HL-60 (cell line): ENCODE data around the gene MRPL58.

Experiments used
- DNase-seq, 2 experiments: peaks; one replicate each; pipeline ENCODE4 v3.0.0-alpha.2; 2010 to 2020; ENCODE audit warnings: low read depth in 1 of 2, low spot score in 1 of 2
- H3K27ac ChIP-seq: fragments of 250-450 bp; sonication (Bioruptor Pico); replicated peaks from 2 replicates; pipeline ENCODE4 v1.5.1; 2020; ENCODE audit warnings: mild to moderate bottlenecking, moderate library complexity
- H3K27me3 ChIP-seq: fragments of 250-450 bp; sonication (Bioruptor Pico); 2 replicates; pipeline ENCODE4 v1.5.1; 2021; ENCODE audit warnings: mild to moderate bottlenecking, moderate library complexity; ENCODE audit not compliant: insufficient read depth, poor library complexity, severe bottlenecking
- H3K4me3 ChIP-seq: replicated peaks from 2 replicates; pipeline ENCODE4 v1.5.1; 2011; ENCODE audit warnings: mild to moderate bottlenecking, control low read depth, low read length; ENCODE audit not compliant: insufficient read depth
- GABPA ChIP-seq: IDR thresholded peaks from 2 replicates; pipeline ENCODE4 v1.6.1; 2012; ENCODE audit warnings: low read depth
- POLR2AphosphoS5 ChIP-seq: IDR thresholded peaks from 2 replicates; pipeline ENCODE4 v1.6.1; 2012; ENCODE audit warnings: low read depth
- SPI1 ChIP-seq: IDR thresholded peaks from 2 replicates; pipeline ENCODE4 v1.6.1; 2012; ENCODE audit warnings: low read depth, mild to moderate bottlenecking, borderline replicate concordance
- TF ChIP-seq, protein P1 (sequence below): IDR thresholded peaks from one replicate; pipeline ENCODE4 v1.5.1; 2011; ENCODE audit warnings: low read length, control low read depth, inconsistent platforms; ENCODE audit not compliant: insufficient read depth
- TF ChIP-seq, protein P2 (sequence below): IDR thresholded peaks from 2 replicates; pipeline ENCODE4 v1.6.1; 2012; ENCODE audit warnings: low read depth; ENCODE audit not compliant: insufficient replicate concordance

MRPL58 gene

DNA sequence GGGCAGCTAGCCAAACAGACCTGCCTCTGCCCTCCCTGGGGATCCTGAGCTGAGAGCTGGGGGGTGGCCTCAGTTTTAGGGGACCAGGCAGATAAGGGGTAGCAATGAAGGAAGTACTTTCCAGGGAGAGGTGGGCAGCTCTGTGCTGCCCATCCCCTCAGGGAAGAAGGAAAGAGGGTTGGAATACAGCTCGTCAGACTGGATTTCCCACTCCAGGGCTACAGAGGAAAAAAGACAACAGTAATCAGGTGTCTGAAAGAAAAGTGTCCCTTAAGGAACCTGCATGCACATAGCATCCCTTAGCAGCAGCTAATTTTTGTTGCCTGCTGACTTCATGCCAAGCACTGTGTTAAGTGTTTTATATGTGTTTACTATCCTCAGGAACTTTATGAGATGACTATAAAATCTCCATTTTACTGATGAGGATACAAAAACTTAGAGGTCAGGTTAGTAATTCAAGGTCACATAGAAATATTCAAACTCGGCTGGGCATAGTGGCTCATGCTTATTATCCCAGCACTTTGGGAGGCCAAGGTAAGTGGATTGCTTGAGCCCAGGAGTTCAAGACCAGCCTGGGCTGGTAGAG is 3.2 kb upstream of the MRPL58 start:
- Histone ChIP-seq H3K27me3 (no peaks in the 10 kb centered on the region), H3K27ac (no peak overlapping the region)

DNA sequence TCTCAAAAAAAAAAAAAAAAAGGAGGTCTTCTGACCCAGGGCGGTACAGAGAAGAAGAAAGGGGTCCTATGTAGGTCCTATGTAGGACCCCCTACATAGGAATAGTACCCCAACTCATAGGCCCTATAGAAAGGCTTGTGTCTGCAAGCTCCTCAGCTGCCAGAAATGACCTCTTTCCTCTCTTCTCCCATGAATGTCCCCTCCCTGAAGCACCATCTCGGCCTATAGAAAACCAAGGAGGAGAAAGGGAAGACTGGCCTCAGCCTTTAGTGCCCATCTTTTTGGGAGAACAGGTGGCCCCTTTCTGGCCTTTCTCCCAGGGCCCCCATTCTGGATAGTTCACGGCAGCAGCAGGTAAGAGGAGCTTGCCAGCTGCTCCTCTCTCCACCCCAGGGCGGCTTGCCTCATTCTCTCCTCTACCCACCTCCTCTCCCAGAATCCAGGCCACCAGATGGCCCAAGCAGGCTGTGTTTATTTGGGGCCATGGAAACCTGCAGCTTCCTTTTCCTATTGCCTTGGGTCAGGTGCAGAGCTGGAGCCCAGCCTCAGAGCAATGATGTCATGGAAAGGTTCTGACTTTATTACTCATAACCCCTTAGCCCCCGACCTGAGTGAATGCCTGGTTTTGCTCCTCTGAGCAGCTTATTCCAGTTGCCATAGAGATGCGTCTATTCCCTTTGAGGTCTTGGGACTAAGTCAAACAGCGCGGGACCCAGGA is 1.6 kb upstream of the MRPL58 start:
- no peak overlapping the region for H3K27ac ChIP-seq
- DNase-seq = peak; percentile 33 to 81
- H3K4me3 ChIP-seq = no peak overlapping the region
- no peaks in the 10 kb centered on the region for H3K27me3 ChIP-seq
- TF ChIP-seq POLR2AphosphoS5 = no peak
- no peak for TF ChIP-seq GABPA
- TF ChIP-seq, protein P1, sequence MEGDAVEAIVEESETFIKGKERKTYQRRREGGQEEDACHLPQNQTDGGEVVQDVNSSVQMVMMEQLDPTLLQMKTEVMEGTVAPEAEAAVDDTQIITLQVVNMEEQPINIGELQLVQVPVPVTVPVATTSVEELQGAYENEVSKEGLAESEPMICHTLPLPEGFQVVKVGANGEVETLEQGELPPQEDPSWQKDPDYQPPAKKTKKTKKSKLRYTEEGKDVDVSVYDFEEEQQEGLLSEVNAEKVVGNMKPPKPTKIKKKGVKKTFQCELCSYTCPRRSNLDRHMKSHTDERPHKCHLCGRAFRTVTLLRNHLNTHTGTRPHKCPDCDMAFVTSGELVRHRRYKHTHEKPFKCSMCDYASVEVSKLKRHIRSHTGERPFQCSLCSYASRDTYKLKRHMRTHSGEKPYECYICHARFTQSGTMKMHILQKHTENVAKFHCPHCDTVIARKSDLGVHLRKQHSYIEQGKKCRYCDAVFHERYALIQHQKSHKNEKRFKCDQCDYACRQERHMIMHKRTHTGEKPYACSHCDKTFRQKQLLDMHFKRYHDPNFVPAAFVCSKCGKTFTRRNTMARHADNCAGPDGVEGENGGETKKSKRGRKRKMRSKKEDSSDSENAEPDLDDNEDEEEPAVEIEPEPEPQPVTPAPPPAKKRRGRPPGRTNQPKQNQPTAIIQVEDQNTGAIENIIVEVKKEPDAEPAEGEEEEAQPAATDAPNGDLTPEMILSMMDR = no peak
- TF ChIP-seq SPI1 = no peak
- TF ChIP-seq, protein P2, sequence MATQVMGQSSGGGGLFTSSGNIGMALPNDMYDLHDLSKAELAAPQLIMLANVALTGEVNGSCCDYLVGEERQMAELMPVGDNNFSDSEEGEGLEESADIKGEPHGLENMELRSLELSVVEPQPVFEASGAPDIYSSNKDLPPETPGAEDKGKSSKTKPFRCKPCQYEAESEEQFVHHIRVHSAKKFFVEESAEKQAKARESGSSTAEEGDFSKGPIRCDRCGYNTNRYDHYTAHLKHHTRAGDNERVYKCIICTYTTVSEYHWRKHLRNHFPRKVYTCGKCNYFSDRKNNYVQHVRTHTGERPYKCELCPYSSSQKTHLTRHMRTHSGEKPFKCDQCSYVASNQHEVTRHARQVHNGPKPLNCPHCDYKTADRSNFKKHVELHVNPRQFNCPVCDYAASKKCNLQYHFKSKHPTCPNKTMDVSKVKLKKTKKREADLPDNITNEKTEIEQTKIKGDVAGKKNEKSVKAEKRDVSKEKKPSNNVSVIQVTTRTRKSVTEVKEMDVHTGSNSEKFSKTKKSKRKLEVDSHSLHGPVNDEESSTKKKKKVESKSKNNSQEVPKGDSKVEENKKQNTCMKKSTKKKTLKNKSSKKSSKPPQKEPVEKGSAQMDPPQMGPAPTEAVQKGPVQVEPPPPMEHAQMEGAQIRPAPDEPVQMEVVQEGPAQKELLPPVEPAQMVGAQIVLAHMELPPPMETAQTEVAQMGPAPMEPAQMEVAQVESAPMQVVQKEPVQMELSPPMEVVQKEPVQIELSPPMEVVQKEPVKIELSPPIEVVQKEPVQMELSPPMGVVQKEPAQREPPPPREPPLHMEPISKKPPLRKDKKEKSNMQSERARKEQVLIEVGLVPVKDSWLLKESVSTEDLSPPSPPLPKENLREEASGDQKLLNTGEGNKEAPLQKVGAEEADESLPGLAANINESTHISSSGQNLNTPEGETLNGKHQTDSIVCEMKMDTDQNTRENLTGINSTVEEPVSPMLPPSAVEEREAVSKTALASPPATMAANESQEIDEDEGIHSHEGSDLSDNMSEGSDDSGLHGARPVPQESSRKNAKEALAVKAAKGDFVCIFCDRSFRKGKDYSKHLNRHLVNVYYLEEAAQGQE = no peak

More for the DNA sequence above, 3.2 kb upstream of the MRPL58 start:
- no peak for DNase-seq
- no peak overlapping the region for H3K4me3 ChIP-seq
- TF ChIP-seq, protein P1 = no peak
- TF ChIP-seq SPI1 (no peak), GABPA (no peak), POLR2AphosphoS5 (no peak)
- TF ChIP-seq, protein P2 = no peak

DNA sequence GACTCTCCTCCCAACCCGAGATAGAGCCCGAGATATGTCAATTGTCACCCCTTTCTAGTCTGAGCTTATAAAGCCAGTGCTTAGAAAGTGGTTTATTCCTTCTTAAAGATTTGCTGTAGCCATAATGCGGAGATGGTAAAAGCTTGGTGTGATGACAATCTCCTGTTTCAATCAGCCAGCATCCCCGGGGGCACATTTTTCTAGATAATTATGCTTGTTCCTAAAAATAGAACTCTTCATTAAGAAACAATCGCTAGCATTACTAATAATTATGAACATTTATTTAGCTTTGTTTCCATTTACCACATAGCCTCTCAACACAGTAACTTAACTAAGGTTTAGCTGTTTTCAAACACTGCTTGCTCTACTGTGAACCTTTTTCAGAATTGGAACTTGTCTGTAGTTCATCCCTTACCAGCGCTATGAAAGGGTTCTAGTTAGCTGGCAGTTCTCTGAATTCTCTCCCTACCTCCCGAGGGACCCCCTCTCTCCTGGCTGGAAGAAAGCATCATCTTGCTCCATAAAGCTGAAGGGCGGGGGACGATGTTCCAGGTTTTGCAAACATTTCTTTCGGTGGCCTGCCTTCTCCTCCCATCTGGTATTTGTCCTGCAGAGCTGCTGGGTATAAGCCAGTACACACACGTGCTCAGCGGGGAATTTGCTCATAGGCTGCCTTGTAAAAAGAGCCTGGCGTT is 922 bp upstream of the MRPL58 start:
- H3K27ac ChIP-seq = no peak overlapping the region; the same call in 1 of the 2 replicates
- no peaks in the 10 kb centered on the region for H3K27me3 ChIP-seq
- TF ChIP-seq SPI1 (no peak), GABPA (no peak), POLR2AphosphoS5 (no peak)
- TF ChIP-seq, protein P1 = no peak
- TF ChIP-seq, protein P2 = no peak
- H3K4me3 ChIP-seq = no peak overlapping the region
- DNase-seq = no peak
